GM12874 (cell line): Measurements from ENCODE around the gene ELFN1.

ENCODE experiments used
- TF ChIP-seq, protein P1 (sequence below): IDR thresholded peaks from 2 replicates; pipeline ENCODE4 v1.5.1; 2011; ENCODE audit warnings: low read depth, mild to moderate bottlenecking, control low read depth, low read length, moderate library complexity; ENCODE audit not compliant: insufficient read depth

ELFN1 gene

GRCh38 chr7:1762238-1762945 lies 92.3 kb downstream of the ELFN1 start:
- TF ChIP-seq, protein P1, sequence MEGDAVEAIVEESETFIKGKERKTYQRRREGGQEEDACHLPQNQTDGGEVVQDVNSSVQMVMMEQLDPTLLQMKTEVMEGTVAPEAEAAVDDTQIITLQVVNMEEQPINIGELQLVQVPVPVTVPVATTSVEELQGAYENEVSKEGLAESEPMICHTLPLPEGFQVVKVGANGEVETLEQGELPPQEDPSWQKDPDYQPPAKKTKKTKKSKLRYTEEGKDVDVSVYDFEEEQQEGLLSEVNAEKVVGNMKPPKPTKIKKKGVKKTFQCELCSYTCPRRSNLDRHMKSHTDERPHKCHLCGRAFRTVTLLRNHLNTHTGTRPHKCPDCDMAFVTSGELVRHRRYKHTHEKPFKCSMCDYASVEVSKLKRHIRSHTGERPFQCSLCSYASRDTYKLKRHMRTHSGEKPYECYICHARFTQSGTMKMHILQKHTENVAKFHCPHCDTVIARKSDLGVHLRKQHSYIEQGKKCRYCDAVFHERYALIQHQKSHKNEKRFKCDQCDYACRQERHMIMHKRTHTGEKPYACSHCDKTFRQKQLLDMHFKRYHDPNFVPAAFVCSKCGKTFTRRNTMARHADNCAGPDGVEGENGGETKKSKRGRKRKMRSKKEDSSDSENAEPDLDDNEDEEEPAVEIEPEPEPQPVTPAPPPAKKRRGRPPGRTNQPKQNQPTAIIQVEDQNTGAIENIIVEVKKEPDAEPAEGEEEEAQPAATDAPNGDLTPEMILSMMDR, result no peak

- TF ChIP-seq, protein P1, result no peak
These were observed 93.0 kb downstream of the ELFN1 start for GRCh38 chr7:1763033-1763432.

GRCh38 chr7:1765336-1765735 lies 95.3 kb downstream of the ELFN1 start:
- TF ChIP-seq, protein P1, result no peak

DNA sequence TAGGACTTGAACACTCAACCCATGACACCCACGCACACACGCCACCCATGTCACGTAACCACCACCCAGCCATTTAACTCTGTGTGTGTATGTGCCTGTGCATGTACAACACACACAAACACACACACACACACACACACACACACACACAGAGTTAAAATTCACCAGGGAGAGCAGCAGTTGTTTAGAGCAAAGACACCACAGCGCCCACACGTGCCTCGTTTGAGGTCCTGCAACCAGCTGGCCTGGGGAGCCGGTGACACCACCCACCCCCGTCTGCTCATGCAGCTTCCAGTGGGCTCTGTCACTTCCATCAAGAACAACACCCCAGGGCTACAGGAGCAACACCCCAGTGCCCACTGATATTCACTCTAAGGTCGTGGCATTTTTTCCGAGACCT lies 97.4 kb downstream of the ELFN1 start:
- TF ChIP-seq, protein P1, result no peak

DNA sequence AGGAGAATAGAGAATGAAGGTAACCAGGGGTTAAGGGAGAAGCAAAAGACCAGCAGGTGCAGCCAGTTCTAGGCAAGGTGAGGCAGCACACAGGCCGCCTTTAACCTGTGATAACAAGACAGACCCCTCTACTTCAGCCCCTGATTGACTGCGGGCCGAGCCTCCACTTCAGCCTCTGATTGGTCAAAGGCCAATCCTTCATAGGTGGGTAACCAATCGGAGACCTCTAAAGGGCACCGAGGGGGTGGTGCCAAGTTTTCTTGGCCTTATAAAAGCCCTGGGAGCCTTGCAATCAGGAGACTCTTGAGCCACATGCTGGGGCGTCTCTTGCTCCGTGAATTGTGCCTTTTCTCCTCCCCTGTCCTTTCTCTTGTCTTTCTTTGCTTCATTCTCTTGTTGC lies 98.8 kb downstream of the ELFN1 start:
- TF ChIP-seq, protein P1, result no peak

- TF ChIP-seq, protein P1, result no peak
These were observed 99.5 kb downstream of the ELFN1 start for GRCh38 chr7:1769286-1770200.

DNA sequence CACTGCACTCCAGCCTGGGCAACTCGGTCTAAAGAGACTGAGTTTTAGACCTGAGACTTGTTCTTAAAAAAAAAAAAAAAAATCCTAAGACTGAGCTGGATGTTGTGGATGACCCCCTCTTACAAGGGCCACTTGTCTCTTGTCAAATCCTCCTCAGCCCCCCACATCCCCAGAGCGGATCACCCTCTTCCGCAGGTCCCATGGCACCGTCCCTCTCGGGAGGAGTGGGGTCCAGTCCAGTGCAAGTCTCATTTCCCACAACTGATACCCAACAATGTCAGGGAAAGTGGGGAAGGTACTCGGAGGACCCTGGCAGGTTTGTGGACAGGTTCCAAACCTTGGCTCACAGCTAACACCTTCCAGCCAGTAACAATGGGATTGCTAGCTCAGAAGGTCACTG lies 100.3 kb downstream of the ELFN1 start:
- TF ChIP-seq, protein P1, result no peak
